Astrocyte (in vitro differentiated cells and primary cell): ENCODE results near the gene KCNMB4. TPM values are rescaled to one million over a fixed set of nuclear protein-coding genes. Genes with fewer than 3 reads are reported as not detected.
A peak's percentile ranks its signal among the peaks of the same experiment; 100 is the strongest.

ENCODE experiments used
- DNase-seq: peaks from one replicate; pipeline ENCODE4 v3.0.0-alpha.2; 2010; ENCODE audit warnings: low read depth
- FAIRE-seq: peaks from 2 replicates; lab custom pipeline; 2011; peaks lifted over from hg19 to GRCh38; lab: Jason Lieb, UNC
- H2AFZ ChIP-seq: 2 replicates; pipeline ENCODE4 v1.6.0; 2012; ENCODE audit warnings: low read depth, low read length, inconsistent platforms
- H3K27ac ChIP-seq: 2 replicates; pipeline ENCODE4 v1.5.1; 2011; ENCODE audit warnings: low read depth, low read length, inconsistent platforms
- H3K27me3 ChIP-seq: 2 replicates; pipeline ENCODE4 v1.6.0; 2011; ENCODE audit warnings: low read length, inconsistent platforms; ENCODE audit not compliant: insufficient read depth
- H3K36me3 ChIP-seq: 2 replicates; pipeline ENCODE4 v1.5.1; 2011; ENCODE audit warnings: low read length, inconsistent platforms; ENCODE audit not compliant: insufficient read depth
- H3K4me1 ChIP-seq: 2 replicates; pipeline ENCODE4 v1.5.1; 2011; ENCODE audit warnings: low read length, inconsistent platforms; ENCODE audit not compliant: insufficient read depth
- H3K4me2 ChIP-seq: 2 replicates; pipeline ENCODE4 v1.6.0; 2012; ENCODE audit warnings: low read length, inconsistent platforms
- H3K4me3 ChIP-seq: 2 replicates; pipeline ENCODE4 v1.5.1; 2011; ENCODE audit warnings: low read depth, mild to moderate bottlenecking, low read length, inconsistent platforms; ENCODE audit not compliant: insufficient read depth
- H3K79me2 ChIP-seq: 2 replicates; pipeline ENCODE4 v1.6.0; 2012; ENCODE audit warnings: mild to moderate bottlenecking, low read length, inconsistent platforms; ENCODE audit not compliant: insufficient read depth
- H3K9ac ChIP-seq: 2 replicates; pipeline ENCODE4 v1.6.0; 2012; ENCODE audit warnings: mild to moderate bottlenecking, low read length, inconsistent platforms
- H3K9me3 ChIP-seq: 2 replicates; pipeline ENCODE4 v1.5.1; 2012; ENCODE audit warnings: low read depth, mild to moderate bottlenecking, low read length, inconsistent platforms; ENCODE audit not compliant: insufficient read depth
- H4K20me1 ChIP-seq: 2 replicates; pipeline ENCODE4 v1.6.0; 2012; ENCODE audit warnings: low read length, inconsistent platforms; ENCODE audit not compliant: insufficient read depth
- H3K27ac Mint-ChIP-seq: one replicate; pipeline ENCODE4 v1.8.0; 2021; ENCODE audit warnings: mild to moderate bottlenecking, mixed read lengths; ENCODE audit not compliant: unreplicated experiment
- H3K27me3 Mint-ChIP-seq: one replicate; pipeline ENCODE4 v1.8.0; 2021; ENCODE audit warnings: low read depth, mixed read lengths; ENCODE audit not compliant: unreplicated experiment
- H3K36me3 Mint-ChIP-seq: one replicate; pipeline ENCODE4 v1.8.0; 2021; ENCODE audit warnings: low read depth, mixed read lengths; ENCODE audit not compliant: unreplicated experiment
- H3K4me1 Mint-ChIP-seq: one replicate; pipeline ENCODE4 v1.8.0; 2021; ENCODE audit warnings: low read depth, mixed read lengths; ENCODE audit not compliant: unreplicated experiment
- H3K4me3 Mint-ChIP-seq: one replicate; pipeline ENCODE4 v1.8.0; 2021; ENCODE audit warnings: mild to moderate bottlenecking, moderate library complexity, mixed read lengths; ENCODE audit not compliant: unreplicated experiment
- H3K9me3 Mint-ChIP-seq: one replicate; pipeline ENCODE4 v1.8.0; 2021; ENCODE audit warnings: mild to moderate bottlenecking, mixed read lengths; ENCODE audit not compliant: unreplicated experiment
- CTCF ChIP-seq: IDR thresholded peaks from 2 replicates; pipeline ENCODE4 v1.5.1; 2011; ENCODE audit warnings: low read depth, mild to moderate bottlenecking, inconsistent platforms, low read length, moderate library complexity; ENCODE audit not compliant: insufficient read depth
- EZH2 ChIP-seq: IDR thresholded peaks from 2 replicates; pipeline ENCODE4 v1.6.1; 2012; ENCODE audit warnings: mild to moderate bottlenecking, low read length, inconsistent platforms; ENCODE audit not compliant: insufficient read depth
- total RNA-seq: library from RNA; stranded (reverse); gene quantifications from 2 replicates; pipeline ENCODE4 v1.2.1, GENCODE V29; 2021

KCNMB4 gene
- total RNA-seq, 1 donor from 2014 or later, result 8.3 TPM

DNA sequence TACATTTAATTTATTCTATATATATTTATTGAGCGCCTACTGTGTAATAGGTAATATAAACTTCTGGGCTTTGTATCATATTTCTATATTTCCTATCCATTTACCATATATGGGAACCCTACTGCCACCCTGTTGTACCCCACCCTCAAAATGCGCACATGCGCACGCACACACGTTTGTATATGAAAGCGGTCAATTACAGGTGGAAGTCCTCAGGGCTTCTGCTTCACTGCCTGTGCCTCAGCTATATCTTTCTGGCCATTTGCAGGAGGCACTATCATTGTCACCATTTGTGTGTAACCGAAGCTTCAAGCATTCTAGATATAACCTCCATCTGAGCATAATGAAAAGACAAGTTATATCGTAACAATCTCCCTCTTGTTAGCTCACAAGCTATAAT lies 31.3 kb upstream of the KCNMB4 start:
- Mint-ChIP-seq H3K27me3 (no peaks in the 10 kb centered on the region), H3K4me3 (no peak overlapping the region), H3K9me3 (no peaks in the 10 kb centered on the region), H3K36me3 (peaks cover 7% of the 10 kb centered on the region), H3K27ac (no peak overlapping the region), H3K4me1 (peaks cover 4% of the 10 kb centered on the region)
- no peak overlapping the region for H3K9ac ChIP-seq
- DNase-seq (no peak), FAIRE-seq (no peak)
- H3K27me3 ChIP-seq, result no peaks in the 10 kb centered on the region
- H4K20me1 ChIP-seq, result peaks cover 9% of the 10 kb centered on the region
- TF ChIP-seq CTCF (no peak), EZH2 (no peak)
- H3K4me1 ChIP-seq, result no peaks in the 10 kb centered on the region
- H2AFZ ChIP-seq, result no peak overlapping the region
- no peak overlapping the region for H3K4me3 ChIP-seq
- H3K79me2 ChIP-seq, result no peaks in the 10 kb centered on the region
- H3K9me3 ChIP-seq, result no peaks in the 10 kb centered on the region
- no peak overlapping the region for H3K4me2 ChIP-seq
- H3K36me3 ChIP-seq, result peaks cover 20% of the 10 kb centered on the region
- H3K27ac ChIP-seq, result no peak overlapping the region

- Histone ChIP-seq H3K9ac (no peak overlapping the region), H3K4me3 (no peak overlapping the region), H3K9me3 (no peaks in the 10 kb centered on the region), H3K36me3 (peaks cover 33% of the 10 kb centered on the region), H3K27ac (no peak overlapping the region), H3K4me2 (no peak overlapping the region), H3K27me3 (no peaks in the 10 kb centered on the region), H3K4me1 (no peaks in the 10 kb centered on the region), H2AFZ (no peak overlapping the region), H4K20me1 (peaks cover 2% of the 10 kb centered on the region), H3K79me2 (no peaks in the 10 kb centered on the region)
- no peak for FAIRE-seq
- Mint-ChIP-seq H3K4me1 (peaks cover 2% of the 10 kb centered on the region), H3K9me3 (no peaks in the 10 kb centered on the region), H3K27ac (no peak overlapping the region), H3K4me3 (no peak overlapping the region), H3K36me3 (peaks cover 8% of the 10 kb centered on the region), H3K27me3 (no peaks in the 10 kb centered on the region)
- DNase-seq, result peak; percentile 14
- TF ChIP-seq CTCF (no peak), EZH2 (no peak)
Measured at GRCh38 chr12:70338531-70338930, 27.6 kb upstream of the KCNMB4 start.

DNA sequence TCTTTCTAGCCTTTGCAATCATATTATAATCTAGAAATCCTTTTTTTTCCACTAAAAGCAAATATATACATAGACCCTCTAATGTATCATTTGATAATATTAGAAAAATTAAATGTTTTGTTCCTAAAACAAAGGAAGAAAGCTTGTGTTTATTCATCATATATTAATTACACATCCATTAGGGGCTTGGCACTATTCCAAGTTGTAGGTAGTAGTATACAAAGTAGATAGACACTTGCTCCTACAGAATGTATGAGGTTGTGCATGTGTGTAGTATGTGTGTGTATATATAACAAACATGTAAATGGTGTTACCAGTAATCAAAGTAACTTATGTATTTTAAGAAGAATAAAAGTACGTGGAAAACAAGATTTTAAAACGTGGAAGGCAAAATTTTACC lies 15.0 kb upstream of the KCNMB4 start:
- Mint-ChIP-seq H3K4me3 (no peak overlapping the region), H3K9me3 (no peaks in the 10 kb centered on the region), H3K27me3 (no peaks in the 10 kb centered on the region), H3K4me1 (no peaks in the 10 kb centered on the region), H3K36me3 (peaks cover 5% of the 10 kb centered on the region), H3K27ac (no peak overlapping the region)
- H3K27me3 ChIP-seq, result no peaks in the 10 kb centered on the region
- H3K36me3 ChIP-seq, result peaks cover 19% of the 10 kb centered on the region
- no peaks in the 10 kb centered on the region for H3K4me1 ChIP-seq
- no peak overlapping the region for H3K4me2 ChIP-seq
- H3K9ac ChIP-seq, result no peak overlapping the region
- H3K4me3 ChIP-seq, result no peak overlapping the region
- no peak for DNase-seq
- no peaks in the 10 kb centered on the region for H3K9me3 ChIP-seq
- TF ChIP-seq EZH2, result no peak
- no peak for TF ChIP-seq CTCF
- H2AFZ ChIP-seq, result no peak overlapping the region
- FAIRE-seq, result peak; percentile 64
- no peaks in the 10 kb centered on the region for H4K20me1 ChIP-seq
- no peaks in the 10 kb centered on the region for H3K79me2 ChIP-seq
- H3K27ac ChIP-seq, result no peak overlapping the region
